Measurements from ENCODE around the gene ACY1.

ACY1 gene

DNA sequence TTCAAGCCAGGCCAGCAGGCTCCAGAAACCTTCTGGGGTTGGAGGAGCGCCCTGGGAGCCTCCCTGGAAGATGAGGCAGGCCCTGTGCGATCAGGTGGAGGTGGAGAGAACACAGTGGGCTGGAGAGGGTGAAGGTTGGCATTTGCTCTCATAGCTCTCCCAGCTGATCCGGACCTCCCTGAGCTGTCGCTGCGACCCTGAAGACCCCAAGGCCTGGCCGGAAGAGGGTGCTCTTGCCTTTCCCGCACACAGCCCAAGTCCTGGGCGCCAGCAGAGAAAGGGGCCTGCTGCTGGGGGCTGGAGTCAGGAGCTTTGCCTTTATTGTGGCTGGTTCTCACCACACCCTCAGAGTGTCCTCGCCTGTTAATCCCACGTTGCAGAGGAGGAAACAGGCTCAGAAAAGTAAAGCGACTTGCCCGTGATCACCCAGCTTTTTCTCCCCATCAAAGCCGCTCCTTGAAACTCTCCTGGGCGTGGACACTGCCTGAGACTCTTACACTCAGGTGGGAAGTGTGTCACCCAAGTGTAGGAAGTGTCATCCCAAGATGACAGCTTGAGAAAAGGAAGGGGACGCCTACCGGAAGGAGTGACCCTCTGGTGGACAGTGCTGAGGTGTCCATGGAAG lies 20.9 kb downstream of the ACY1 start:
- no peak for DNase-seq (ENCODE audit: low read depth in 2 of 3, low spot score in 2 of 3)

- no peak for DNase-seq (ENCODE audit: low read depth in 2 of 3, low spot score in 2 of 3)
Measured at GRCh38 chr3:52004906-52005395, 21.6 kb downstream of the ACY1 start.

GRCh38 chr3:52005571-52005986 lies 22.2 kb downstream of the ACY1 start:
- no peak for DNase-seq (ENCODE audit: low read depth in 2 of 3, low spot score in 2 of 3)

DNA sequence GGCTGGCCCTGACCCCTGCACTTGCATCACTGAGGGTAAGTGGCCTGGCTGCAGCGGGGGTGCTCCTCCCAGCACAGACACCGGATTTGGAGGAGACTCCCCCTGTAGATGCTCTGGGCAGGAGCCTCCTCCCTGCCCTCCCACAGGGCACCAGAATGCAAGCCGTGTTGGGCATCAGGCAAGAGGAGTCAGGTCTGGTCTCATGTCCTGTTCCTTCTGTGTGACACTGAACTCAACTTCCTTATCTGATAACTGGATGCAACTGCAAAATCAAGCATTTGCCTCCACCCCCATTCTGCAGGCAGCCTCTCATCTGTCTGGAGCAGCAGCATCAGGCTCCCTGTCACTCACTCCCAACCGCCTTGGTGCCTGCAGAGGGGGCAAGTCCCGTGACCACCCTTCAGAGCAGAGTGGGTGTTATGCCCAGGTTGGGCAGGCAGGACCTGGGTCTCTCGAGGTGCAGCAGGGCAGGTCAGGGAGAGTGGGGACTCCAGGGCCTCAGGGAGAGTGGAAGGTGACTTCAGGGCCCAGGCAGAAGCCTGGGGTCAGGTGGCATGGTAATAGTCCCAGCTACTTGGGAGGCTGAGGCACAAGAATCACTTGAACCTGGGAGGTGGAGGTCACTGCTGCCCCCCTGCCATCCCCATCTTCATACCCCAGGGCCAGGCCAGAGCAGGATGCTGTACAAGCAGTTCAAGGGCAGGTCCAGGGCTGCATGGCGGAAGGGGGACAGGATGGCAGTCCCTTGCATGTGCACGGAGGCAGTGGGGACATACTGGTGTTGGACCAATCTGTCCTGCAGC lies 22.9 kb downstream of the ACY1 start:
- no peak for DNase-seq (ENCODE audit: low read depth in 2 of 3, low spot score in 2 of 3)

- DNase-seq (ENCODE audit: low read depth in 2 of 3, low spot score in 2 of 3), result no peak
Measured at GRCh38 chr3:52006820-52007133, 23.4 kb downstream of the ACY1 start.

DNA sequence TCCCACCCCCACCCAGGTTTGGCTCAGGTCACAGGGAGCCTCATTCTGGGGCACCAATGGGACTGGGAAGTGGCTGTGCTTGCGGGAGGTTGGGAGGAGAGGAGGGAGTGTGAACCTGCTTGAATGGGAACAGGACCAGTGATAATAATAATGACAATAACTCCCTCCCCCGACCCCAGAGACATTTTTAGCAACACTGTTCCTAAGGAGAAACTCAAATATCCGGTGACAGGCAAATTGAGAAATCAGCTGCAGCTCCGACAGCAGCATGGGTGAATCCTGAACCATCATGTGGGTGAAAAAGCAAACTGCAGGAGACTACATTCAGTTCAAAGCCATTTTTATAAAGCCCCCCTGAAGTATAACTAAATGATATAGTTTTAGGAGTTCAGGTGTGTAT lies 24.0 kb downstream of the ACY1 start:
- DNase-seq (ENCODE audit: low read depth in 2 of 3, low spot score in 2 of 3), result no peak

GRCh38 chr3:52010431-52010830 lies 27.1 kb downstream of the ACY1 start:
- no peak for DNase-seq (ENCODE audit: low read depth in 2 of 3, low spot score in 2 of 3)

DNA sequence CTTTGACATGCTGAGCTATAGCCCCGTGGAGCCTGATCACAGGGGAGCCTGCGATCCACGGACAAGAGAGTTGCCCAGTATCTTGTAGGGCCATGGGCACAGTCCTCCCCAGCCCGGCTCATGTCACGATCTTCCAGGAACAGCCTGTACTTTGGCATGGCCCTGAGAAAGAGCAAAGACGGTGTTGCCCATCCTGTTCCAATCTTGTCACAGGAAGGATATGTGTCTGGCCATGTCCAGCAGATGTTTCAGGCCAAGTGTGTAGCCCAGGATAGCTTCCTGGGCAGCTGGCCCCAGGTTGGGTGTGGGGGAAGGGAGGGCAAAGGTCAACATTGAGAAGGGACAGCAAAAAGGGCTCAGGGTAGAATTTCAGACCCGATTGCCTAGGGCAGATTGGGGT lies 29.4 kb downstream of the ACY1 start:
- DNase-seq (ENCODE audit: low read depth in 2 of 3, low spot score in 2 of 3), result no peak

- DNase-seq (ENCODE audit: low read depth in 2 of 3, low spot score in 2 of 3), result no peak
Measured at GRCh38 chr3:52013802-52014598, 30.7 kb downstream of the ACY1 start.

GRCh38 chr3:52014613-52015012 lies 31.3 kb downstream of the ACY1 start:
- no peak for DNase-seq (ENCODE audit: low read depth in 2 of 3, low spot score in 2 of 3)

DNA sequence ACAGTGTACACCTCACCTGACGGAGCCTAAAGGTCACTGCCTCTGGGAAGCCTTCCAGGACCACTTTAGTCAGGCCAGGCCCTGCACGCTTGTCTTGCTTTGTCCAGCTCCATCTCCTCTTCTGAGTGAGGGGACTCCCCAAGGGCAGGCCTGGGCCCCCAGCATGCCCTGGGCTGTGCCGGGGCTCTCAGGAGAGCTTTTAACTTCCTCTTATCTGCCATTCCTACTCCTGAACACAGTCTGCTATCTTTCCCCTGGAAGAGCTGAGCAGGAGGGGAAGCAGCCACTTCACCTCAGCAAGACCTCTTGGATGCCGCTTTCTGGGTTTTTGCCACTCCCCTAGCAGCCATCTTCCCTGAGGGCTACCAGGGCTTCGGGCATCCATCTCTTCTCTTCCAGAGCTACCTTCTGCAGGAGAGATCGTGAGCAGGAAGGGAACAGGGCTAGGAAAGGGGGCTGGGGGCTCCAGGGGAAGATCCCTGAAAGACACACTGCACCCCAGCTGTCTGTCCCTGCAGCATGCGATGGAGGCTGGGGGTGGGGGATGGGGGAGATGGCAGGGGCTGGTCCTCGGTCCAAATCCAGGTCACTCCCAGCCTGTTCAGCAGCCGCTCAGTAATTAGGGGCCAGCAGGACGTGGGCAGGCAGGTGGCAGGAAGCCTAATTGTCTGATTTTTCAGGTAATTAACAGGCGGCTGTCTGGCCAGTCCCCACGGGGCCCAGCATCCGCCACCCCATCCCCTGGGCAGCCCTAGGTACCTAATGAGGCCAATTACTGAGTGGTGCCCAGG lies 32.3 kb downstream of the ACY1 start:
- DNase-seq (ENCODE audit: low read depth in 2 of 3, low spot score in 2 of 3), result no peak

DNA sequence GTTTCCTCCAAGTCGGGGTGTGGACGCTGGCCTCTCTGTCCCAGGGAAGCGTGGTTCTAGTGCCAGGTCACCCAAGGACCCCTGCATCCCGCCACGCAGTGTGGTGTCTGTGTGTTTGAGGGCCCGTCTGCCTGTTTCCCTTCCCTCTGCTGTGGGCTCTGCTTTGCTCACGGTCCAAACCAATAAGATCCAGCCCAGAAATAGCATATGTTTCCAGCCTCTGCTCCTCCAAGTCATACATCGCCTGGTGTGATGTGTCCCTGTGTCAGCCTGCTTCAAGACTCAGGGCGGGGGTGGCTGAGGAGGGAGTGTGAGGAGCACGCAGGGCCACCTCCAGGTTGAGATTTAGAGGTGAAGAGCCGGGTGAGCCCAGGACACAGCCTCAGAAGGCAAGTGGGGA lies 34.3 kb downstream of the ACY1 start:
- no peak for DNase-seq (ENCODE audit: low read depth in 2 of 3, low spot score in 2 of 3)

GRCh38 chr3:52018319-52019000 lies 35.1 kb downstream of the ACY1 start:
- DNase-seq (ENCODE audit: low read depth in 2 of 3, low spot score in 2 of 3), result no peak

DNA sequence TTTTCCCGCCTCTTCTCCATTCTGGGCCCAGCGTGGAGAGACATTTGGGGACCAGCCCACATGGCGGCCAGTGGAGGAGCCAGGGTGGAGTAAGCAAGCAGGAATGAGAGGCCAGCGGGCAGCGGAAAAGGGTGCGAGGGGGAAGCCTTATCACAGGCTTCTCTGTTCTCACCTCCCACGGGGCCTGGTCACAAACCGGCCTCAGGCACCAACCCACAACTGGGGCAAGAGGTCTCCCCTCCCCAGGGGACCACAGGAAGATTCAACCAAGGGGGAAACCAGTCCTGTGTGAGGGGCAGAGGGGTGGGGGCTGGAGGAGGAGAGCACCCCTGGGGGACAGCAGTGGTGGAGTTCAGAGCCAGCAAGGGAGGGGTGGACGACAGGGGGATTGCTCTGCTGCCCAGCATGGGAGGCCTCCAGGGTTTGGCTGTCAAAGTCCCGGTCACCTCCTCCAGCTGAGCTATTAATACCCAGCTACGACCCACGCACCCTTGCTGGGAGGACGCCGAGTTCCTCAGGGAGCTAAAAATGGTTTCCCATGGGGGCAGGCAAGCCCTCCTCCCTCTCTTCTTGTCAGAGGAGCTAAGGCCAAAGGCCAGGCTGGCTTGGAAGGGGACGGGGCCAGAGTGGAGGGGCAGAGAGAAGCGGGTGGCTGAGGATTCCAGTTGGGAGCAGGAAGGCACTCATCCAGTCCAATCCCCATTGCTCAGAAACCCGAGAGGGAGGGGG lies 36.2 kb downstream of the ACY1 start:
- no peak for DNase-seq (ENCODE audit: low read depth in 2 of 3, low spot score in 2 of 3)

GRCh38 chr3:52020796-52021195 lies 37.5 kb downstream of the ACY1 start:
- no peak for DNase-seq (ENCODE audit: low read depth in 2 of 3, low spot score in 2 of 3)

- no peak for DNase-seq (ENCODE audit: low read depth in 2 of 3, low spot score in 2 of 3)
Measured at GRCh38 chr3:52021489-52022268, 38.3 kb downstream of the ACY1 start.

GRCh38 chr3:52022323-52023100 lies 39.2 kb downstream of the ACY1 start:
- DNase-seq (ENCODE audit: low read depth in 2 of 3, low spot score in 2 of 3), result no peak

- no peak for DNase-seq (ENCODE audit: low read depth in 2 of 3, low spot score in 2 of 3)
Measured at GRCh38 chr3:52023101-52023770, 39.9 kb downstream of the ACY1 start.

Data from activated CD8-positive, alpha-beta memory T cell treated with anti-CD3 and anti-CD28 coated beads for 48 hours (primary cell).